ENCODE measurements around the gene IDI1. TPM values are rescaled to one million over a fixed set of nuclear protein-coding genes. Genes with fewer than 3 reads are reported as not detected.

IDI1 gene
- polyA plus RNA-seq, 1 of the 3 experiments (the other 2 are of a cell fraction): 15.9 TPM

DNA sequence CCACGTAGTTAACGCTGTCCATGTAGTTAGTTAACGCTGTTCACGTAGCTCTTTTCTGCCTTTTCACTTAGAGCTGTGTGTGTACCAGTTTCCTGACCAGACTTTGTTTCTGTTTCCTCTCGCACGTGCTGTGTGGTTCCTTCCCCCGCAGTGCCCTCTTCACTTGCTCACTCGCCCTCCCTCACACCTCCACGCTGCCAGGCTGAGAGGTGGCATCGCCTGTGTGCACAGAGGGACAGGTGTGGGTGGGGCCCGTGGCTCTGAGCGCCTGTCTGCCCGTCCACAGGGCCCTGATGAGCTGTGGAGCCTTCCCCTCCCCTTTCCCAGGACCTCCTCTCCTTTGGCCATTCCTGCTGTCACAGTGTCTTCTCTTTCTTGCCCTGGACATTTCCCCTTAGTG, 37.9 kb upstream of the IDI1 start:
- WGBS (ENCODE audit: low lambda C conversion rate): 97% methylated on average over 13 of the region's 13 CpGs
- Histone ChIP-seq H3K79me2 (ENCODE audit: insufficient read depth) (no peaks in the 10 kb centered on the region), H3K4me2 (no peak overlapping the region), H4K20me1 (ENCODE audit: insufficient read depth) (no peaks in the 10 kb centered on the region), H3F3A (replicated peaks; ENCODE audit: insufficient read depth) (no peaks in the 10 kb centered on the region), H3K4me3 (ENCODE audit: low read depth in 2 of 2, low read length in 1 of 2) (no peak overlapping the region), H3K9ac (no peak overlapping the region), H3K4me1 (ENCODE audit: control insufficient read depth in 1 of 2, insufficient read depth in 2 of 2, low read depth in 1 of 2, low read length in 1 of 2) (no peaks in the 10 kb centered on the region; a peak in 1 of 4 replicates), H3K9me3 (no peaks in the 10 kb centered on the region), H3K36me3 (replicated peaks in 1 of 2; ENCODE audit: control insufficient read depth in 1 of 2, insufficient read depth in 2 of 2, low read length in 1 of 2) (peaks cover 28 to 85% of the 10 kb centered on the region in 2 experiments), H2AFZ (ENCODE audit: low read depth) (no peak overlapping the region), H3K9me2 (no peaks in the 10 kb centered on the region), H3K27ac (ENCODE audit: low read depth in 2 of 2, low read length in 1 of 2) (no peak overlapping the region), H3K27me3 (ENCODE audit: insufficient read depth) (no peaks in the 10 kb centered on the region)
- ChIA-PET POLR2A (no interaction called here), CTCF (no interaction called here)
- TF ChIP-seq EZH2phosphoT487 (IDR thresholded peaks at IDR 0.05; ENCODE audit: borderline replicate concordance, low read depth): no peak
- TF ChIP-seq RFX5 (IDR thresholded peaks at IDR 0.05; ENCODE audit: low read length): no peak
- no peak for TF ChIP-seq EP300 (IDR thresholded peaks at IDR 0.05; ENCODE audit: borderline replicate concordance in 1 of 2, low read depth in 1 of 2, low read length in 1 of 2)
- no peak for TF ChIP-seq TEAD4 (IDR thresholded peaks at IDR 0.05; ENCODE audit: borderline replicate concordance, insufficient read depth)
- no peak for TF ChIP-seq RCOR1 (IDR thresholded peaks at IDR 0.05; ENCODE audit: low read length)
- TF ChIP-seq POLR2AphosphoS5 (IDR thresholded peaks at IDR 0.05; ENCODE audit: low read depth, low read length): no peak
- TF ChIP-seq TAF1 (IDR thresholded peaks at IDR 0.05; ENCODE audit: borderline replicate concordance, low read depth, low read length): no peak
- TF ChIP-seq, protein P1, sequence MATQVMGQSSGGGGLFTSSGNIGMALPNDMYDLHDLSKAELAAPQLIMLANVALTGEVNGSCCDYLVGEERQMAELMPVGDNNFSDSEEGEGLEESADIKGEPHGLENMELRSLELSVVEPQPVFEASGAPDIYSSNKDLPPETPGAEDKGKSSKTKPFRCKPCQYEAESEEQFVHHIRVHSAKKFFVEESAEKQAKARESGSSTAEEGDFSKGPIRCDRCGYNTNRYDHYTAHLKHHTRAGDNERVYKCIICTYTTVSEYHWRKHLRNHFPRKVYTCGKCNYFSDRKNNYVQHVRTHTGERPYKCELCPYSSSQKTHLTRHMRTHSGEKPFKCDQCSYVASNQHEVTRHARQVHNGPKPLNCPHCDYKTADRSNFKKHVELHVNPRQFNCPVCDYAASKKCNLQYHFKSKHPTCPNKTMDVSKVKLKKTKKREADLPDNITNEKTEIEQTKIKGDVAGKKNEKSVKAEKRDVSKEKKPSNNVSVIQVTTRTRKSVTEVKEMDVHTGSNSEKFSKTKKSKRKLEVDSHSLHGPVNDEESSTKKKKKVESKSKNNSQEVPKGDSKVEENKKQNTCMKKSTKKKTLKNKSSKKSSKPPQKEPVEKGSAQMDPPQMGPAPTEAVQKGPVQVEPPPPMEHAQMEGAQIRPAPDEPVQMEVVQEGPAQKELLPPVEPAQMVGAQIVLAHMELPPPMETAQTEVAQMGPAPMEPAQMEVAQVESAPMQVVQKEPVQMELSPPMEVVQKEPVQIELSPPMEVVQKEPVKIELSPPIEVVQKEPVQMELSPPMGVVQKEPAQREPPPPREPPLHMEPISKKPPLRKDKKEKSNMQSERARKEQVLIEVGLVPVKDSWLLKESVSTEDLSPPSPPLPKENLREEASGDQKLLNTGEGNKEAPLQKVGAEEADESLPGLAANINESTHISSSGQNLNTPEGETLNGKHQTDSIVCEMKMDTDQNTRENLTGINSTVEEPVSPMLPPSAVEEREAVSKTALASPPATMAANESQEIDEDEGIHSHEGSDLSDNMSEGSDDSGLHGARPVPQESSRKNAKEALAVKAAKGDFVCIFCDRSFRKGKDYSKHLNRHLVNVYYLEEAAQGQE (IDR thresholded peaks at IDR 0.05; ENCODE audit: low read depth, low read length): no peak
- no peak for TF ChIP-seq YY1 (IDR thresholded peaks at IDR 0.05; ENCODE audit: low read depth)
- TF ChIP-seq, protein P2, sequence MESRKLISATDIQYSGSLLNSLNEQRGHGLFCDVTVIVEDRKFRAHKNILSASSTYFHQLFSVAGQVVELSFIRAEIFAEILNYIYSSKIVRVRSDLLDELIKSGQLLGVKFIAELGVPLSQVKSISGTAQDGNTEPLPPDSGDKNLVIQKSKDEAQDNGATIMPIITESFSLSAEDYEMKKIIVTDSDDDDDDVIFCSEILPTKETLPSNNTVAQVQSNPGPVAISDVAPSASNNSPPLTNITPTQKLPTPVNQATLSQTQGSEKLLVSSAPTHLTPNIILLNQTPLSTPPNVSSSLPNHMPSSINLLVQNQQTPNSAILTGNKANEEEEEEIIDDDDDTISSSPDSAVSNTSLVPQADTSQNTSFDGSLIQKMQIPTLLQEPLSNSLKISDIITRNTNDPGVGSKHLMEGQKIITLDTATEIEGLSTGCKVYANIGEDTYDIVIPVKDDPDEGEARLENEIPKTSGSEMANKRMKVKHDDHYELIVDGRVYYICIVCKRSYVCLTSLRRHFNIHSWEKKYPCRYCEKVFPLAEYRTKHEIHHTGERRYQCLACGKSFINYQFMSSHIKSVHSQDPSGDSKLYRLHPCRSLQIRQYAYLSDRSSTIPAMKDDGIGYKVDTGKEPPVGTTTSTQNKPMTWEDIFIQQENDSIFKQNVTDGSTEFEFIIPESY (IDR thresholded peaks at IDR 0.05; ENCODE audit: borderline replicate concordance, low read depth): no peak
- DNase-seq: no peak

DNA sequence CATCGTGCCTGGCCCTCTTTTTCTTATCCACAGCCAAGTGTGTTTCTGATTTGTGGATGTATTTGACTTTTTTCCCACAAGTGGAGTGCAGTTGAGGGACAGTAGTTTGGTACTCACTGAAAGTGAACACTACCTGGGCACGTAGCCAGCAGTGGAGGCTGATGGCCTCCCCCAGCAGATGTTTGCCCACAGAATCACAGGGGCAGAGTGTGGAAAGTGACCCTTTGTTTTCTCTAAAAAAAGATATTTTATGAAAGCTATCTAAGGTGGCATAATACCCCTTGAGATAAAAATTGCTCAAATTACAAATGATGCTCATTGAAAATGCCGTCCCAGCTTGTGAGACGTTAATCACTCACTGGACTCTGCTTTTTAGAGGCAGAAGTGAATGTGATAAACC, 36.3 kb upstream of the IDI1 start:
- Histone ChIP-seq H4K20me1 (ENCODE audit: insufficient read depth) (no peaks in the 10 kb centered on the region), H3K4me1 (ENCODE audit: control insufficient read depth in 1 of 2, insufficient read depth in 2 of 2, low read depth in 1 of 2, low read length in 1 of 2) (no peaks in the 10 kb centered on the region; a peak in 1 of 4 replicates), H3K9me2 (no peaks in the 10 kb centered on the region), H3K9ac (no peak overlapping the region), H3K27ac (ENCODE audit: low read depth in 2 of 2, low read length in 1 of 2) (no peak overlapping the region), H3K4me3 (ENCODE audit: low read depth in 2 of 2, low read length in 1 of 2) (no peak overlapping the region), H2AFZ (ENCODE audit: low read depth) (no peak overlapping the region), H3K36me3 (replicated peaks in 1 of 2; ENCODE audit: control insufficient read depth in 1 of 2, insufficient read depth in 2 of 2, low read length in 1 of 2) (peaks cover 35 to 86% of the 10 kb centered on the region in 2 experiments), H3F3A (replicated peaks; ENCODE audit: insufficient read depth) (no peaks in the 10 kb centered on the region), H3K4me2 (no peak overlapping the region), H3K27me3 (ENCODE audit: insufficient read depth) (no peaks in the 10 kb centered on the region), H3K9me3 (no peaks in the 10 kb centered on the region), H3K79me2 (ENCODE audit: insufficient read depth) (no peaks in the 10 kb centered on the region)
- WGBS (ENCODE audit: low lambda C conversion rate): 96% methylated on average over 4 of the region's 4 CpGs
- CTCF ChIA-PET: no interaction called here
- POLR2A ChIA-PET: no interaction called here
- no peak for TF ChIP-seq RFX5 (IDR thresholded peaks at IDR 0.05; ENCODE audit: low read length)
- TF ChIP-seq, protein P3, sequence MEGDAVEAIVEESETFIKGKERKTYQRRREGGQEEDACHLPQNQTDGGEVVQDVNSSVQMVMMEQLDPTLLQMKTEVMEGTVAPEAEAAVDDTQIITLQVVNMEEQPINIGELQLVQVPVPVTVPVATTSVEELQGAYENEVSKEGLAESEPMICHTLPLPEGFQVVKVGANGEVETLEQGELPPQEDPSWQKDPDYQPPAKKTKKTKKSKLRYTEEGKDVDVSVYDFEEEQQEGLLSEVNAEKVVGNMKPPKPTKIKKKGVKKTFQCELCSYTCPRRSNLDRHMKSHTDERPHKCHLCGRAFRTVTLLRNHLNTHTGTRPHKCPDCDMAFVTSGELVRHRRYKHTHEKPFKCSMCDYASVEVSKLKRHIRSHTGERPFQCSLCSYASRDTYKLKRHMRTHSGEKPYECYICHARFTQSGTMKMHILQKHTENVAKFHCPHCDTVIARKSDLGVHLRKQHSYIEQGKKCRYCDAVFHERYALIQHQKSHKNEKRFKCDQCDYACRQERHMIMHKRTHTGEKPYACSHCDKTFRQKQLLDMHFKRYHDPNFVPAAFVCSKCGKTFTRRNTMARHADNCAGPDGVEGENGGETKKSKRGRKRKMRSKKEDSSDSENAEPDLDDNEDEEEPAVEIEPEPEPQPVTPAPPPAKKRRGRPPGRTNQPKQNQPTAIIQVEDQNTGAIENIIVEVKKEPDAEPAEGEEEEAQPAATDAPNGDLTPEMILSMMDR (IDR thresholded peaks at IDR 0.05): no peak
- no peak for TF ChIP-seq POLR2AphosphoS5 (IDR thresholded peaks at IDR 0.05; ENCODE audit: low read depth, low read length)
- no peak for TF ChIP-seq NRF1 (IDR thresholded peaks at IDR 0.05; ENCODE audit: low read depth, low read length)
- DNase-seq: no peak
